ENCODE measurements around the gene HENMT1. TPM values are rescaled to one million over a fixed set of nuclear protein-coding genes. Genes with fewer than 3 reads are reported as not detected.

Gene HENMT1
- total RNA-seq, 1 experiment from 2014 or later, result not detected

- Histone ChIP-seq H3K27me3 (ENCODE audit: insufficient read depth, low read length) (no peaks in the 10 kb centered on the region), H3K27ac (ENCODE audit: low read depth, low read length) (no peak overlapping the region), H3K9me2 (ENCODE audit: insufficient read depth) (no peaks in the 10 kb centered on the region), H2AFZ (ENCODE audit: low read depth, low read length, poor library complexity, severe bottlenecking) (no peak overlapping the region), H3K79me2 (ENCODE audit: insufficient read depth, low read length) (no peaks in the 10 kb centered on the region), H3K4me3 (replicated peaks in 1 of 2; ENCODE audit: low read depth in 1 of 2, low read length in 2 of 2) (no peak overlapping the region), H3K9ac (ENCODE audit: low read length) (no peak overlapping the region), H3K36me3 (ENCODE audit: control insufficient read depth in 1 of 2, insufficient read depth in 2 of 2, low read length in 2 of 2) (no peaks in the 10 kb centered on the region), H4K20me1 (ENCODE audit: insufficient read depth) (no peaks in the 10 kb centered on the region), H3K4me2 (ENCODE audit: low read length) (no peak overlapping the region), H3K4me1 (ENCODE audit: control insufficient read depth in 1 of 2, insufficient read depth in 2 of 2, low read length in 2 of 2) (no peaks in the 10 kb centered on the region), H3K9me3 (ENCODE audit: control insufficient read depth in 1 of 2, insufficient read depth in 1 of 2, low read depth in 1 of 2, low read length in 2 of 2) (no peaks in the 10 kb centered on the region)
- intact Hi-C loops (cut with micrococcal nuclease), result no loop called here
- ChIA-PET CTCF (no interaction called here), POLR2A (no interaction called here), RAD21 (ENCODE audit: low non-redundant PET in 1 of 2, low total read pairs in 2 of 2, uncharacterized antibody in 2 of 2, unreplicated experiment in 2 of 2) (no interaction called here)
- BruUV-seq (replicated peaks), result no TSS peak
- TF ChIP-seq ZFX (IDR thresholded peaks at IDR 0.05) (no peak), YY1 (IDR thresholded peaks at IDR 0.05; ENCODE audit: extremely low read depth, insufficient replicate concordance, low read depth, low read length) (no peak), JUND (IDR thresholded peaks at IDR 0.05) (no peak), CBX3 (IDR thresholded peaks at IDR 0.05; ENCODE audit: low read depth) (no peak), ATF3 (IDR thresholded peaks at IDR 0.05) (no peak), FOSL1 (IDR thresholded peaks at IDR 0.05; ENCODE audit: low read depth) (no peak), EZH2 (IDR thresholded peaks at IDR 0.05) (no peak), EGR1 (IDR thresholded peaks at IDR 0.05; ENCODE audit: low read depth) (no peak), POLR2A (IDR thresholded peaks at IDR 0.05; ENCODE audit: borderline replicate concordance, extremely low read depth, insufficient read depth, insufficient read length) (no peak), SIN3A (IDR thresholded peaks at IDR 0.05; ENCODE audit: low read depth) (no peak), ELF1 (IDR thresholded peaks at IDR 0.05; ENCODE audit: borderline replicate concordance, low read depth) (no peak), ZBTB33 (IDR thresholded peaks at IDR 0.05; ENCODE audit: extremely low read depth, insufficient replicate concordance, low read length) (no peak), EZH2phosphoT487 (IDR thresholded peaks at IDR 0.05; ENCODE audit: borderline replicate concordance) (no peak), SRF (IDR thresholded peaks at IDR 0.05; ENCODE audit: low read depth) (no peak), MAX (IDR thresholded peaks at IDR 0.05) (no peak)
- DNase-seq (ENCODE audit: low read depth, low spot score) (no peak), ATAC-seq (no peak)
Measured at GRCh38 chr1:108606478-108606877, 54.4 kb downstream of the HENMT1 start.
